Upper lobe of left lung (tissue), 4 donors: Measurements from ENCODE around the gene COBL.

Experiments used
- EP300 ChIP-seq, 4 donors: sonication (generic); formaldehyde crosslinking; IDR thresholded peaks; one replicate each; pipeline ENCODE4 v1.5.1; 2017; ENCODE audit warnings: antibody characterized with exemption in 4 of 4, control low read depth in 2 of 4
- POLR2A ChIP-seq, 4 donors: fragments of 450-650 bp; IDR thresholded peaks; one replicate each; pipeline ENCODE4 v1.5.1; 2016 to 2017; ENCODE audit warnings: antibody characterized with exemption in 4 of 4, mild to moderate bottlenecking in 2 of 4
- TF ChIP-seq, protein P1 (sequence below), 6 experiments: fragments of 450-650 bp in 4 of 6; fragments of 200-600 bp in 2 of 6; sonication (generic) in 2 of 6; IDR thresholded peaks; one replicate each; pipeline ENCODE4 v1.5.1; 2016 to 2019; ENCODE audit warnings: antibody characterized with exemption in 6 of 6

DNA sequence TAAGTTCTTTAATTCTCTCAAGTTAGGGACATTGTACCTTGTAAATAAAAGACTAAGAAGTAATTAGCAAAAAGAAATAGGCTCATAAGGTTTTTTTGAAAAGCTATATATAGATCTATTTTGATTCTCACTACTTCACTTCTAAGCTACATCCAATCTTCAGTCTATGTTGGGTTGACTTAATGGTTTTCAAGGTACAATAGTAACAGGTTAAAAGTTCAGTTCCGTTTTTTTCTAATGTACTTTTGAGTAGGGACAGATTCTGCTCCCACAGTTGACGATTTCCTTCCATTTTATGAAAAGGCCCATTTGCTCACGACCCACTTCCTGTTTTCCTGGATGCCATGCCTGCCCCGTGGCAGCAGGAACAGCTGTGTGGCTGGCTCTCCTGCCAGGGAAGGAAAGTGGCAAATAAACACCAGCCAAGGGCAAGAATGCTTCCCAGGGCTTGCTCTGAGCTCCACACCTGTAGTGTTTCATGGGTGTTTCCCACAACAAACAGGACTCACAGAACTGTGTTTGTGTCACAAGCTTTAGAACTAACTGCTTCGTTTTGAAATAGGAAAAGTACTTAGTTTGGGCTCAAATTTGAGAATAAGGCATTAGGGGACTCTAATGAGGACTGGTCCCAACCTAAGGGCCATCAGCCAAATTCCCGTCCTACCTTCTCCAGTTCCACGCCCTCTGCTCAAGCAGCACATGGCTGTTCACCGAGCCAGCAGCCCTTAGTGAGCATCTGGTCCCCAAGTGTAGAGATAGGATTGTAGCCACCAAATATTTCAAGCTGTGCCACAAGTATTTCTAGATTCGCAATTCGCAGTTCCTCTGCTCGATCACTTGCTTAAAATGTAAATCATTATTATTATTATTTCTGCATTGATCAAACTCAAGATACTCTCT, 240.7 kb downstream of the COBL start:
- TF ChIP-seq, protein P1, sequence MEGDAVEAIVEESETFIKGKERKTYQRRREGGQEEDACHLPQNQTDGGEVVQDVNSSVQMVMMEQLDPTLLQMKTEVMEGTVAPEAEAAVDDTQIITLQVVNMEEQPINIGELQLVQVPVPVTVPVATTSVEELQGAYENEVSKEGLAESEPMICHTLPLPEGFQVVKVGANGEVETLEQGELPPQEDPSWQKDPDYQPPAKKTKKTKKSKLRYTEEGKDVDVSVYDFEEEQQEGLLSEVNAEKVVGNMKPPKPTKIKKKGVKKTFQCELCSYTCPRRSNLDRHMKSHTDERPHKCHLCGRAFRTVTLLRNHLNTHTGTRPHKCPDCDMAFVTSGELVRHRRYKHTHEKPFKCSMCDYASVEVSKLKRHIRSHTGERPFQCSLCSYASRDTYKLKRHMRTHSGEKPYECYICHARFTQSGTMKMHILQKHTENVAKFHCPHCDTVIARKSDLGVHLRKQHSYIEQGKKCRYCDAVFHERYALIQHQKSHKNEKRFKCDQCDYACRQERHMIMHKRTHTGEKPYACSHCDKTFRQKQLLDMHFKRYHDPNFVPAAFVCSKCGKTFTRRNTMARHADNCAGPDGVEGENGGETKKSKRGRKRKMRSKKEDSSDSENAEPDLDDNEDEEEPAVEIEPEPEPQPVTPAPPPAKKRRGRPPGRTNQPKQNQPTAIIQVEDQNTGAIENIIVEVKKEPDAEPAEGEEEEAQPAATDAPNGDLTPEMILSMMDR (IDR thresholded peaks at IDR 0.05): no peak
- TF ChIP-seq POLR2A (IDR thresholded peaks at IDR 0.05) (no peak), EP300 (IDR thresholded peaks at IDR 0.05) (no peak)
